ENCODE data around the gene PLXNB1. TPM values are rescaled to one million over a fixed set of nuclear protein-coding genes. Genes with fewer than 3 reads are reported as not detected.

The PLXNB1 gene
- total and polyA plus RNA-seq, 10 of the 15 experiments (the other 5 are each of a cell fraction or from before 2014, with no cell fraction given), result 0.18 to 15.1 (median 5.3) TPM

DNA sequence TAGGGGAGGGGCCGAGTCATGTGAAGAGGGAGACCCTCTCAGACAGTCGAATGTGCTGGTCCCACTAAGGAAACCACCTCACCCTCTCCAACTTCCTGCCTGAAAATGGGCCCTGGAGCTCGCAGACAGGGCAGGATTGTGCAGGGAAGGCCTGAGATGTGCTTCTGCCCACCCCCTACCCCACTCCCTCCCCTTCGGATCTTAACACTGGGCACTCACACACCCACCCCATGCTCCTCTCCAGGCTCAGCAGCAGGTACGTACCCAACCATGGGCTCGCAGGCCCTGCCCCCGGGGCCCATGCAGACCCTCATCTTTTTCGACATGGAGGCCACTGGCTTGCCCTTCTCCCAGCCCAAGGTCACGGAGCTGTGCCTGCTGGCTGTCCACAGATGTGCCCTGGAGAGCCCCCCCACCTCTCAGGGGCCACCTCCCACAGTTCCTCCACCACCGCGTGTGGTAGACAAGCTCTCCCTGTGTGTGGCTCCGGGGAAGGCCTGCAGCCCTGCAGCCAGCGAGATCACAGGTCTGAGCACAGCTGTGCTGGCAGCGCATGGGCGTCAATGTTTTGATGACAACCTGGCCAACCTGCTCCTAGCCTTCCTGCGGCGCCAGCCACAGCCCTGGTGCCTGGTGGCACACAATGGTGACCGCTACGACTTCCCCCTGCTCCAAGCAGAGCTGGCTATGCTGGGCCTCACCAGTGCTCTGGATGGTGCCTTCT, 36.7 kb upstream of the PLXNB1 start (continued):
- no peak for TF ChIP-seq NFYA (IDR thresholded peaks at IDR 0.05; ENCODE audit: borderline replicate concordance, low read depth, low read length)
- peak; percentile 40; the same call in 1 of the 2 replicates for TF ChIP-seq POLR2AphosphoS5 (IDR thresholded peaks at IDR 0.05; ENCODE audit: low read length)
- no peak for TF ChIP-seq SIX5 (IDR thresholded peaks at IDR 0.05; ENCODE audit: low read depth, low read length, severe bottlenecking)
- TF ChIP-seq PML (IDR thresholded peaks at IDR 0.05; ENCODE audit: low read length), result 0 out of 2 replicates have a peak, but pooled peaks have one; percentile 6
- TF ChIP-seq EP300 (IDR thresholded peaks at IDR 0.05; ENCODE audit: borderline replicate concordance in 1 of 2, control insufficient read depth in 1 of 2, low read depth in 2 of 2, low read length in 2 of 2), result no peak
- TF ChIP-seq, protein P1, sequence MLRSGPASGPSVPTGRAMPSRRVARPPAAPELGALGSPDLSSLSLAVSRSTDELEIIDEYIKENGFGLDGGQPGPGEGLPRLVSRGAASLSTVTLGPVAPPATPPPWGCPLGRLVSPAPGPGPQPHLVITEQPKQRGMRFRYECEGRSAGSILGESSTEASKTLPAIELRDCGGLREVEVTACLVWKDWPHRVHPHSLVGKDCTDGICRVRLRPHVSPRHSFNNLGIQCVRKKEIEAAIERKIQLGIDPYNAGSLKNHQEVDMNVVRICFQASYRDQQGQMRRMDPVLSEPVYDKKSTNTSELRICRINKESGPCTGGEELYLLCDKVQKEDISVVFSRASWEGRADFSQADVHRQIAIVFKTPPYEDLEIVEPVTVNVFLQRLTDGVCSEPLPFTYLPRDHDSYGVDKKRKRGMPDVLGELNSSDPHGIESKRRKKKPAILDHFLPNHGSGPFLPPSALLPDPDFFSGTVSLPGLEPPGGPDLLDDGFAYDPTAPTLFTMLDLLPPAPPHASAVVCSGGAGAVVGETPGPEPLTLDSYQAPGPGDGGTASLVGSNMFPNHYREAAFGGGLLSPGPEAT (IDR thresholded peaks at IDR 0.05; ENCODE audit: low read depth), result peak; percentile 12; the same call in 1 of the 2 replicates
- TF ChIP-seq MTA3 (IDR thresholded peaks at IDR 0.05; ENCODE audit: borderline replicate concordance, low read length), result peak; percentile 45; the same call in 1 of the 2 replicates
- no peak for TF ChIP-seq ZZZ3 (IDR thresholded peaks at IDR 0.05; ENCODE audit: control insufficient read depth, insufficient read length, low read depth)
- no peak for TF ChIP-seq SUZ12 (IDR thresholded peaks at IDR 0.05; ENCODE audit: unreplicated experiment)
- TF ChIP-seq SMC3 (IDR thresholded peaks at IDR 0.05; ENCODE audit: borderline replicate concordance, low read length), result 0 out of 2 replicates have a peak, but pooled peaks have one; percentile 8
- TF ChIP-seq ZBTB11 (CRISPR knock-in tag; IDR thresholded peaks at IDR 0.05), result no peak
- peak; percentile 60; the same call in 1 of the 2 replicates for TF ChIP-seq NKRF (conservative IDR thresholded peaks at IDR 0.05)
- 0 out of 4 replicates have a peak, but pooled peaks of 1 of the 2 experiments have one; percentile 0 for TF ChIP-seq IKZF2 (IDR thresholded peaks at IDR 0.05)
- no peak for TF ChIP-seq TBL1XR1 (IDR thresholded peaks at IDR 0.05; ENCODE audit: low read depth, low read length)
- TF ChIP-seq YY1 (IDR thresholded peaks at IDR 0.05; ENCODE audit: low read depth, low read length), result 0 out of 2 replicates have a peak, but pooled peaks have one; percentile 4
- no peak for TF ChIP-seq STAT3 (IDR thresholded peaks at IDR 0.05; ENCODE audit: low read depth, low read length)
- 0 out of 2 replicates have a peak, but pooled peaks have one; percentile 30 for TF ChIP-seq MAX (IDR thresholded peaks at IDR 0.05; ENCODE audit: low read depth, low read length)
